HG02610 (cell line): ENCODE measurements around the gene MADCAM1.

Source experiments
- ATAC-seq: cut with Tn5 transposase; IDR thresholded peaks from one replicate; pipeline ENCODE4 v1.9.1; 2021; ENCODE audit warnings: mild to moderate bottlenecking, moderate library complexity; ENCODE audit not compliant: unreplicated experiment

Gene MADCAM1

GRCh38 chr19:507286-508203 is 11.3 kb downstream of the MADCAM1 start, which contains the start of gene TPGS1:
TSS of gene TPGS1 (plus strand) at chr19:507497. CDS start at chr19:507507, 10 bp downstream.
- peak; percentile 61 for ATAC-seq

DNA sequence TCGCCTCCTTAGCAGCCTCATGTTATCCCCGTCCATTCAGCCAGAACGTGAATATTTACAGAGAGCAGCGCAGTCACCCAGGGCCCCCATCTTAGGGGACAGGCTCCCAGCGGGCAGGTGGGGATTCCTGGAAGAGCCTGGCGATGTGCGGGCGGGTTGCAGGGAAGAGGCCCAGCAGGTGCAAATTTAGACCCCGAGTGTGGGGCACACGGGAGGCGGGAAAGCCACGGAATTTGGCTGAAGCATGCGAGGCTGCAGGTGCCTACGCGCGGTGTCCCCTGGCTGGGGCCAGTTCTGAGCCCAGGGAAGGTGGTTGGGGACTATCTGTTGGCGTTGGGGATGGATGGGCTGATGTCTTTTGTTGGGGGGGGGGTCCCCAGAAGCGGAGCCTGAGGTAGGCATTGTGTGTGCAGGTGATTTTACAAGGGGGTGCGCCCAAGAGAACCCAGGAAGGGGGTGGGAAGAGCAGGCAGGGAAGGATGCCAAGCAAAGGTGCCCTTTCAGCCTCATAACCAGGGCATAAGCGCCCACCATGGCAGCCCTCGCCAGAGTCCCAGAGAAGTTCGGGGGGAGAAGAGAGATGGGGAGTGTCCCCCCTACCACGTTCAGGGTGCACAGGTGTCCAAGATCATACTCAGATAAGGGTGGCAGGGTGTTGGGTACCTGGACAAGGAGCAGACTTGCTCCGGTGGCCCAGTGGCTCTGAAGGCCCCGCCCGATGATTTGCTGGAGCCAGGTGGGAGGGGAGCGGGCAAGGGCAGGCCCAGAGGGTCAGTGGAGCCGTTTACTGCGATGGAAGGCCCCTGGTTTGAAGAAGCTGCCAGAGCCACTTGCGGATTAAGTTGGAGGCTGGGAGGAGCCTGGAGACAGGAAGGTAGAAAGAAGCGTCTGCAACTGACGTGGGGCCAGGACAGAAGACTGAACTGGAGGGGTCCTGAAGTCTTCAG is 12.2 kb downstream of the MADCAM1 start:
- ATAC-seq, result no peak

GRCh38 chr19:510606-511100 is 14.4 kb downstream of the MADCAM1 start:
- ATAC-seq, result no peak

GRCh38 chr19:511101-511851 is 15.0 kb downstream of the MADCAM1 start:
- no peak for ATAC-seq

GRCh38 chr19:512547-513365 is 16.5 kb downstream of the MADCAM1 start:
- no peak for ATAC-seq

GRCh38 chr19:513368-514165 is 17.3 kb downstream of the MADCAM1 start:
- no peak for ATAC-seq

DNA sequence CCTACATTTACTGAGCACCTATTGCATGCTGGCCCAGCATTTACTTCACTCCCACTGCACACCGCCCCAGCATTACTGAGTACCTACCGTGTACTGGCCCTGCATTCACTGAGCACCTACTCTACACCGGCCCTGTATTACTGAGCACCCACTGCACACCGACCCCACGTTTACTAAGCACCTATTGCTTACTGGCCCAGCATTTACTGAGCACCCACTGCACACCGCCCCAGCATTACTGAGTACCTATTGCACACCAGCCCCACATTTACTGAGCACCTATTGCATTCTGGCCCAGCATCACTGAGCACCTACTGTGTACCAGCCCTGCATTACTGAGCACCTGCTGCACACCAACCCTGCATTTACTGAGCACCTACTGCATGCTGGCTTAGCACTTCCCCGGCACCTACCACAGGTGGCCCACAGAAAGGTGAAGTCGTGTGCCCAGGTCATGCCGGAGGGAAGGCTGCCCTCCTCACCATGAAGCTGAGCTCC is 17.9 kb downstream of the MADCAM1 start:
- ATAC-seq, result no peak

GRCh38 chr19:517721-518597 is 21.7 kb downstream of the MADCAM1 start:
- ATAC-seq, result no peak

DNA sequence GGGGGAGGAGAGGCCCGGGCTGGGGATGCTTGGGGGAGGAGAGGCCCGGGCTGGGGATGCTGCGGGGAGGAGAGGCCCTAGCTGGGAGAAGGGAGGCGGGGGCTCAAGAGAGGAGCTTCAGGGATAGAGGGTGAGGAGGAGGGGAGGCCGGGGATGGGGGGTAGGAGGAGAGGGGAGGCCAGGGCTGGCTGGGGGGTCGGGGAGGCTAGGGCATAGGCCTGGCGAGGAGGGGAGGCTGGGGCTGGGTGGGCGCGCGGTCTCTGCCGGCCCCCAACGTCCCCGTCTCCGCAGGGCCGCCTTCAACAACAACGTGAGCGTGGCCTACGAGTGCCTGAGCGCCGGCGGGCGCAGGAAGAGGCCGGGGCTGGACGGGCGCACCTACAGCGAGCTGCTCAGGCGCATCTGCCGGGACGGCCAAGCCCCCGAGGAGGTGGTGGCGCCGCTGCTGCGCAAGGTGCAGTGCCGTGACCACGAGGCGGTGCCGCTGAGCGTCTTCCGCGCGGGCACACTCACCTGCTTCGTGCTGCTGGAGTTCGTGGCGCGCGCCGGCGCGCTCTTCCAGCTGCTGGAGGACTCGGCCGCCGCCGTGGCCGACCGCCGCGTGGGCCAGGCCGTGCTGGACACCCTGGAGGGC is 22.4 kb downstream of the MADCAM1 start:
- ATAC-seq, result no peak

- ATAC-seq, result no peak
These were observed 23.2 kb downstream of the MADCAM1 start for GRCh38 chr19:519449-519865.

- no peak for ATAC-seq
These were observed 26.4 kb downstream of the MADCAM1 start for GRCh38 chr19:522726-523125.

DNA sequence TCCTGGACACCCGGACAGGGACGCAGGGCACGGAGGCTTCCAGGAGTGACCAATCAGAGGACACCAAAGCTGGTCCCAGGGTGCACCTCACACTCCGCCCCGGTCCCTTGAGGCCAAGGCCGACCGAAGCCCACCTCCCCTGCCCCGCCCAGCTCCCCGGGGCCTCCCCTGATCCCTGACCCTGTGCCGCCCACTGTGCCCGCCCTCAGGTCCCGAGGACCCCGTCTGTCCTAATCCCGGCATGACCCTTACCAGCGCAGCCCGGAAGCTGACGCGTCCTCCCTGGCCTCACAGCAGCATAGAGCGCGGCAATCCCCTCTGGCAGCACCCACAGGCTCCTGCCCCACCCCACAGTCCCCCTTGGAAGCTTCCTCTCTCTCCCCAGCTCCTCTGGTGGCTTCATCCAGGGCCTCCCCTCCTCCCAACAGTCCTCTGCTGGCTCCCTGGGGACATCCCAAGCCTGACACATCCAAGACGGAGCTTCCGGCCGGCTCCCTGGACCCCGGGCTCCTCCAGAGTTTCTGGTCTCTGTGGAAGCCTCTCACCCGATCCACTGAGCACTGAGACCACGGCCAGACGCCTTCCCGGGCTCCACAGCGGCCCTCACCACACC is 27.9 kb downstream of the MADCAM1 start:
- ATAC-seq, result no peak

DNA sequence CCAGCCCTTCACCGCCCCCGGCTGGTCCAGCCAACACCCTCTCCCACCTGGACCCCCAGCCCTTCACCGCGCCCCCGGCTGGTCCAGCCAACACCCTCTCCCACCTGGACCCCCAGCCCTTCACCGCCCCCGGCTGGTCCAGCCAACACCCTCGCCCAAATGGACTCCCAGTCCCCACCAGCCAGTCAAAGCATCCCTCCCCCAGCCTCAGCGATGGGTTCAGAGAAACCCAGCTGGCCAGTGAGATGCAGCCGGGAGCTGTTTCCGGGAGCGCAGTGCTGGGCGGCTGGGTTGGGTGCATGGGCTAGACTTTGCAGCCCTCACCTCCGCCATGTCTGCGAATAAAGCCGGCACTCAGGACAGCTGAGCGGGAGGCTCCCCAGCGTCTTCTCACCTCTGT is 28.7 kb downstream of the MADCAM1 start:
- ATAC-seq, result no peak

DNA sequence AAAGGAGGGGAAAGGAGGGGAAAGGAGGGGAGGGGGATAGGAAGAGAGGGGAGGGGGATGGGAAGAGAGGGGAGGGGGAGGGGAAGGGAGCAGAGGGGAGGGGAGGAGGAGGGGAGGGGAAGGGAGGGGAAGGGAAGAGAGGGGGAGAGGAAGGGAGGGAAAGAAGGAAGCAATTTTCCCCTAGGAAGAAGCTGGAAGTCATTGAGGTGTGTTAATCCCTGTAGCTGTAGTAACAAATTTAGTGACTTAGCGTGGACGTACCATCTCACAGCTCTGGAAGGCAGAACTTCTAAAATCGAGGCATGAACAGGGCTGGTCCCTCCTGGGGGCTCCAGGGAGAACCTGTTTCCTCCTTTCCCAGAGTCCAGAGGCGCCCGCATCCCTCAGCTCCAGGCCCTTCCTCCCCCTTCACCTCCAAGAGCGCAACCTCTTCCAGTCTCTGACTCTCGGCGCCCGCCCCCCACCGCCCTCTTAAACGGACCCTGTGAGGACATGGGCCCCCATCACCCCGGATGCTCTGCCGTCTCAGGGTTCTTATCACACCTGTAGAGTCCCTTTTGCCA is 29.7 kb downstream of the MADCAM1 start:
- ATAC-seq, result no peak

GRCh38 chr19:530134-531008 is 34.1 kb downstream of the MADCAM1 start:
- ATAC-seq, result no peak
